ENCODE results near the gene SLC44A3. TPM values are rescaled to one million over a fixed set of nuclear protein-coding genes. Genes with fewer than 3 reads are reported as not detected.

SLC44A3 gene
- total and polyA plus RNA-seq, 9 of the 15 experiments (the other 6 are each of a cell fraction or from before 2014, with no cell fraction given) = not detected

DNA sequence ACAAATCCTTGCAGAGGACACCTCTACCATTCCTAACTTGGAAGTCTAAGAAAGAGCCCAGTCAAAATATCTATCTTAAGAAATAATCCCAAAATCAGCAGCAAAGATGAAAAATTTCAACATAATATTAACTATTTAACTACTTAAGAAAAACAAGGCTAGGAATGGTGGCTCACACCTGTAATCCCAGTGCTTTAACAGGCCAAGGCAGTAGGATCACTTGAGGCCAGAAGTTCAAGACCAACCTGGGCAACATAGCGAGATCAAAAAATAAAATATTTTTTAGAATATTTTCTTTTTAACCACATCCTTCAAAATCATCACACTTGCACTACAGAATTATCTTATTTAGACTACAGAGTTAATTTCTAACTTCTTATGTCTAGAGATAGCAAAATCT, 101.8 kb downstream of the SLC44A3 start (continued):
- TF ChIP-seq, protein P1, sequence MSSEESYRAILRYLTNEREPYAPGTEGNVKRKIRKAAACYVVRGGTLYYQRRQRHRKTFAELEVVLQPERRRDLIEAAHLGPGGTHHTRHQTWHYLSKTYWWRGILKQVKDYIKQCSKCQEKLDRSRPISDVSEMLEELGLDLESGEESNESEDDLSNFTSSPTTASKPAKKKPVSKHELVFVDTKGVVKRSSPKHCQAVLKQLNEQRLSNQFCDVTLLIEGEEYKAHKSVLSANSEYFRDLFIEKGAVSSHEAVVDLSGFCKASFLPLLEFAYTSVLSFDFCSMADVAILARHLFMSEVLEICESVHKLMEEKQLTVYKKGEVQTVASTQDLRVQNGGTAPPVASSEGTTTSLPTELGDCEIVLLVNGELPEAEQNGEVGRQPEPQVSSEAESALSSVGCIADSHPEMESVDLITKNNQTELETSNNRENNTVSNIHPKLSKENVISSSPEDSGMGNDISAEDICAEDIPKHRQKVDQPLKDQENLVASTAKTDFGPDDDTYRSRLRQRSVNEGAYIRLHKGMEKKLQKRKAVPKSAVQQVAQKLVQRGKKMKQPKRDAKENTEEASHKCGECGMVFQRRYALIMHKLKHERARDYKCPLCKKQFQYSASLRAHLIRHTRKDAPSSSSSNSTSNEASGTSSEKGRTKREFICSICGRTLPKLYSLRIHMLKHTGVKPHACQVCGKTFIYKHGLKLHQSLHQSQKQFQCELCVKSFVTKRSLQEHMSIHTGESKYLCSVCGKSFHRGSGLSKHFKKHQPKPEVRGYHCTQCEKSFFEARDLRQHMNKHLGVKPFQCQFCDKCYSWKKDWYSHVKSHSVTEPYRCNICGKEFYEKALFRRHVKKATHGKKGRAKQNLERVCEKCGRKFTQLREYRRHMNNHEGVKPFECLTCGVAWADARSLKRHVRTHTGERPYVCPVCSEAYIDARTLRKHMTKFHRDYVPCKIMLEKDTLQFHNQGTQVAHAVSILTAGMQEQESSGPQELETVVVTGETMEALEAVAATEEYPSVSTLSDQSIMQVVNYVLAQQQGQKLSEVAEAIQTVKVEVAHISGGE (CRISPR knock-in tag; IDR thresholded peaks at IDR 0.05) = no peak
- TF ChIP-seq, protein P2, sequence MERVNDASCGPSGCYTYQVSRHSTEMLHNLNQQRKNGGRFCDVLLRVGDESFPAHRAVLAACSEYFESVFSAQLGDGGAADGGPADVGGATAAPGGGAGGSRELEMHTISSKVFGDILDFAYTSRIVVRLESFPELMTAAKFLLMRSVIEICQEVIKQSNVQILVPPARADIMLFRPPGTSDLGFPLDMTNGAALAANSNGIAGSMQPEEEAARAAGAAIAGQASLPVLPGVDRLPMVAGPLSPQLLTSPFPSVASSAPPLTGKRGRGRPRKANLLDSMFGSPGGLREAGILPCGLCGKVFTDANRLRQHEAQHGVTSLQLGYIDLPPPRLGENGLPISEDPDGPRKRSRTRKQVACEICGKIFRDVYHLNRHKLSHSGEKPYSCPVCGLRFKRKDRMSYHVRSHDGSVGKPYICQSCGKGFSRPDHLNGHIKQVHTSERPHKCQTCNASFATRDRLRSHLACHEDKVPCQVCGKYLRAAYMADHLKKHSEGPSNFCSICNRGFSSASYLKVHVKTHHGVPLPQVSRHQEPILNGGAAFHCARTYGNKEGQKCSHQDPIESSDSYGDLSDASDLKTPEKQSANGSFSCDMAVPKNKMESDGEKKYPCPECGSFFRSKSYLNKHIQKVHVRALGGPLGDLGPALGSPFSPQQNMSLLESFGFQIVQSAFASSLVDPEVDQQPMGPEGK (CRISPR knock-in tag; IDR thresholded peaks at IDR 0.05; ENCODE audit: borderline replicate concordance) = no peak
- TF ChIP-seq, protein P3, sequence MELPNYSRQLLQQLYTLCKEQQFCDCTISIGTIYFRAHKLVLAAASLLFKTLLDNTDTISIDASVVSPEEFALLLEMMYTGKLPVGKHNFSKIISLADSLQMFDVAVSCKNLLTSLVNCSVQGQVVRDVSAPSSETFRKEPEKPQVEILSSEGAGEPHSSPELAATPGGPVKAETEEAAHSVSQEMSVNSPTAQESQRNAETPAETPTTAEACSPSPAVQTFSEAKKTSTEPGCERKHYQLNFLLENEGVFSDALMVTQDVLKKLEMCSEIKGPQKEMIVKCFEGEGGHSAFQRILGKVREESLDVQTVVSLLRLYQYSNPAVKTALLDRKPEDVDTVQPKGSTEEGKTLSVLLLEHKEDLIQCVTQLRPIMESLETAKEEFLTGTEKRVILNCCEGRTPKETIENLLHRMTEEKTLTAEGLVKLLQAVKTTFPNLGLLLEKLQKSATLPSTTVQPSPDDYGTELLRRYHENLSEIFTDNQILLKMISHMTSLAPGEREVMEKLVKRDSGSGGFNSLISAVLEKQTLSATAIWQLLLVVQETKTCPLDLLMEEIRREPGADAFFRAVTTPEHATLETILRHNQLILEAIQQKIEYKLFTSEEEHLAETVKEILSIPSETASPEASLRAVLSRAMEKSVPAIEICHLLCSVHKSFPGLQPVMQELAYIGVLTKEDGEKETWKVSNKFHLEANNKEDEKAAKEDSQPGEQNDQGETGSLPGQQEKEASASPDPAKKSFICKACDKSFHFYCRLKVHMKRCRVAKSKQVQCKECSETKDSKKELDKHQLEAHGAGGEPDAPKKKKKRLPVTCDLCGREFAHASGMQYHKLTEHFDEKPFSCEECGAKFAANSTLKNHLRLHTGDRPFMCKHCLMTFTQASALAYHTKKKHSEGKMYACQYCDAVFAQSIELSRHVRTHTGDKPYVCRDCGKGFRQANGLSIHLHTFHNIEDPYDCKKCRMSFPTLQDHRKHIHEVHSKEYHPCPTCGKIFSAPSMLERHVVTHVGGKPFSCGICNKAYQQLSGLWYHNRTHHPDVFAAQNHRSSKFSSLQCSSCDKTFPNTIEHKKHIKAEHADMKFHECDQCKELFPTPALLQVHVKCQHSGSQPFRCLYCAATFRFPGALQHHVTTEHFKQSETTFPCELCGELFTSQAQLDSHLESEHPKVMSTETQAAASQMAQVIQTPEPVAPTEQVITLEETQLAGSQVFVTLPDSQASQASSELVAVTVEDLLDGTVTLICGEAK (IDR thresholded peaks at IDR 0.05) = no peak
- TF ChIP-seq, protein P3 (CRISPR knock-in tag; IDR thresholded peaks at IDR 0.05) = no peak
- TF ChIP-seq ZNF316 (IDR thresholded peaks at IDR 0.05) = no peak
- TF ChIP-seq EWSR1 (IDR thresholded peaks at IDR 0.05; ENCODE audit: borderline replicate concordance, low read depth, partially characterized antibody) = no peak
- TF ChIP-seq, protein P4, sequence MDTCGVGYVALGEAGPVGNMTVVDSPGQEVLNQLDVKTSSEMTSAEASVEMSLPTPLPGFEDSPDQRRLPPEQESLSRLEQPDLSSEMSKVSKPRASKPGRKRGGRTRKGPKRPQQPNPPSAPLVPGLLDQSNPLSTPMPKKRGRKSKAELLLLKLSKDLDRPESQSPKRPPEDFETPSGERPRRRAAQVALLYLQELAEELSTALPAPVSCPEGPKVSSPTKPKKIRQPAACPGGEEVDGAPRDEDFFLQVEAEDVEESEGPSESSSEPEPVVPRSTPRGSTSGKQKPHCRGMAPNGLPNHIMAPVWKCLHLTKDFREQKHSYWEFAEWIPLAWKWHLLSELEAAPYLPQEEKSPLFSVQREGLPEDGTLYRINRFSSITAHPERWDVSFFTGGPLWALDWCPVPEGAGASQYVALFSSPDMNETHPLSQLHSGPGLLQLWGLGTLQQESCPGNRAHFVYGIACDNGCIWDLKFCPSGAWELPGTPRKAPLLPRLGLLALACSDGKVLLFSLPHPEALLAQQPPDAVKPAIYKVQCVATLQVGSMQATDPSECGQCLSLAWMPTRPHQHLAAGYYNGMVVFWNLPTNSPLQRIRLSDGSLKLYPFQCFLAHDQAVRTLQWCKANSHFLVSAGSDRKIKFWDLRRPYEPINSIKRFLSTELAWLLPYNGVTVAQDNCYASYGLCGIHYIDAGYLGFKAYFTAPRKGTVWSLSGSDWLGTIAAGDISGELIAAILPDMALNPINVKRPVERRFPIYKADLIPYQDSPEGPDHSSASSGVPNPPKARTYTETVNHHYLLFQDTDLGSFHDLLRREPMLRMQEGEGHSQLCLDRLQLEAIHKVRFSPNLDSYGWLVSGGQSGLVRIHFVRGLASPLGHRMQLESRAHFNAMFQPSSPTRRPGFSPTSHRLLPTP (IDR thresholded peaks at IDR 0.05; ENCODE audit: borderline replicate concordance, extremely low read depth, insufficient read length) = no peak

Measured in K562 (cell line).